Activated T-helper 9 cell treated with anti-CD3 and anti-CD28 coated beads, Interleukin-2, amount 50 U/mL, for 16 hours (primary cell): ENCODE measurements around the gene SUGP1.
"Not testable (repeated sequence)": the region's sequence is repeated elsewhere in the genome, so short reads cannot be mapped to it uniquely, and the experiment has no call there.

ENCODE experiments used
- DNase-seq: peaks from one replicate; pipeline ENCODE4 v3.0.0-alpha.2; 2020; ENCODE audit warnings: low read depth

The SUGP1 gene

DNA sequence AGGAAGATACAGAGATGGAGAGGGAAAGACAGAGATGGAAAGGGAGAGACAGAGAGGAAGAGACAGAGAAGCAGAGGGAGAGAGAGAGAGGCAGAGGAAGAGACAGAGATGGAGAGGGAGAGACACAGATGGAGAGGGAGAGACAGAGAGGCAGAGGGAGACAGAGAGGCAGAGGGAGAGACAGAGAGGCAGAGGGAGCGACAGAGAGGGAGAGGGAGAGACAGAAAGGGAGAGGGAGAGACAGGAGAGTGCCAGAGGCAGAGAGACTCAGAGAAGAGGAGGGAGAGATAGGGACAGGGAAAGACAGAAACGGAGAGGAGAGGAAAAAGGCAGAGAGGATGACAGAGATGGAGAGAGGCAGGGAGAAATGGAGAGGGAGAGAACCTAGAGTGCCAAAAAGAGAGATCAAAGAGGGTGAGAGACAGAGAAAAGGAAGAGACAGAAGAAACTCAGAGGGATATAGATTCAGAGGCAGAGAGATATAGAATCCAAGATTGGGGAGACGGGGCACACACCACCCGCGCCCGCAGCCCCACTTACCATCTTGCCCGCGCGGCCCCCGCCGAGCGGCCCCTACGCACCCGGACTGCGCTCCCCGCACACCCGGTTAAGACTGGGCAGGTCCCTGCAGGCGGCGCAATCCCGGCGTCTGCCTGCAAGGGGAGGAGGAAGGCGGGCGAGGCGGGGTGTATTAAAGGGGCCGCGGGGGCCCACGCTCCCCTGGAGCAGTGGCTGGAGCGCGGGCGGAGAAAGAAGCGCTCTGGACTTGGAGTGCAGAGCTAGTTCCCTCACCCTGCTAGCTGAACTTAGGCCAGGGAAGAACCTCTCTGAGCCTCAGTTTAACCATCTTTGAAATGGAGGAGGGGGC, 57.9 kb downstream of the SUGP1 start:
- DNase-seq: no peak

DNA sequence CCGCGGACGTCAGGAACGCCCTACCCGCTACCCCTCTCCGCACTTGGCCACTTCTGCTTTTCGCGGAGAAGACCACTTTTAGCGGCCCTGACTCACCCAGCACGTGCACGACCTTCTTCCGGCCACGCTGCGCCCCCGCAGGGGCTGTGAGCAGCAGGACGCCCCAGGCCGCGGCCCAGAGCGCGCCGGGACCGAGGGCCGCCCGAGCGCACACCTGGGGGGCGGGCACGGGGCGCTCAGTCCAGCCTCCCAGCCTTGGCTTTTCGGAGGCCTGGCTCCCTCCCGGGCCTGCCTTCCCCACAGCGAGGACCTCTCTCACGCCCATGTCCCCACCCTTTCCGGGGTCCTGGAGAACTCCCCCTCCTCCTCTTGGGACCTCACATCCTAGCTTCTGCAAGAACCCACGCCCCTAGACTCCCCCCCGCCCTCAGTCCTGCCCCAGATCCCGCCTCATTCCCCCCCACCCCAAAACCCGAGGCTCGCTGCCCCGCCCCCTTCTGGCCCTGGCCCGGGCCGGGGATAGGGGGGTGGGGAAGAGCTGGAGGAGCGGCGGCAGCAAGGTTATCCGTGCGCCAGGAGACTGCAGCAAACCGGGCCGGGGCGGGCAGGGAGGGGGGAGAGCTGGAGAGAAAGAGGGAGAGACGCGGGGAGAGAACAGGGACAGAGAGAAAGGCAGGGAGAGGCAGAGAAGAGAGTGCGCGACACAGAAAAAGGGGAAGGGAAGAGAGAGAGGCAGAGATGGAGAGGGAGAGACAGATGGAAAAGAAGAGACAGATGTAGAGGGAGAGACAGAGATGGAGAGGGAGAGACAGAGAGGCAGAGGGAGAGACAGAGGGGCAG, 58.7 kb downstream of the SUGP1 start:
- DNase-seq: no peak

DNA sequence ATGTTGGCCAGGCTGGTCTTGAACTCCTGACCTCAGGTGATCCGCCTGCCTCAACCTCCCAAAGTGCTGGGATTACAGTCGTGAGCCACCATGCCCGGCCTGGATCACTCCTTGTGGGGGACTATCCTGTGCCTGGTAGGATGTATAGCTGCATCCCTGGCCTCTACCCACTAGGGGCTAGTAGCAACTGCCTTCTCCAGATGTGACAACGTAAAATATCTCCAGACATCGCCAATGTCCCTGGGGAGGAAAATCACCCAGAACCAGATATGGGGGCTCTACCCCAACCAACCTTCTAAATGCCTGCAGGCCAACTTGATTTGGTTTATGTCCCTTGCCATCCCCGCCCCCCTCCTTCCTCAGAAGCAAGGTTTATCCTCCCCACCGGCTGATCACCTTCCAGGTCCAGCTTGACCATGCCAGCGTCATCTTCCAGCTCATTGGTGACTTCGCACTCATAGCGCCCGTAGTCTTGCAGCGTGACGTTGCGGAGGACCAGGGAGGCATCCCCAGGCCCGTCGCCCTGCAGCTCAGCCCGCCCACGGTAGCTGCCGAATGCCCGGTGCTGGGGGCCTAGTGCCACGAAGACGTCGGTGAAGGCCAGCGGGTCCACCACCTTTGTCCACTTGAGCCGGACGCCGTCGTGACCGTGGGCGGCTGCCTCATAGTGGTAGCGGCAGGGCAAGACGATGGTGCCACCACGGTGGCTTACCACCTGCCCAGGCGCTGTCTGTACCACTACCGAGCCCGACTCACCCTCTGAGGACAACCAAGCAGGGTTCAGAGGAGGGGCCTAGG, 59.7 kb downstream of the SUGP1 start:
- no peak for DNase-seq

DNA sequence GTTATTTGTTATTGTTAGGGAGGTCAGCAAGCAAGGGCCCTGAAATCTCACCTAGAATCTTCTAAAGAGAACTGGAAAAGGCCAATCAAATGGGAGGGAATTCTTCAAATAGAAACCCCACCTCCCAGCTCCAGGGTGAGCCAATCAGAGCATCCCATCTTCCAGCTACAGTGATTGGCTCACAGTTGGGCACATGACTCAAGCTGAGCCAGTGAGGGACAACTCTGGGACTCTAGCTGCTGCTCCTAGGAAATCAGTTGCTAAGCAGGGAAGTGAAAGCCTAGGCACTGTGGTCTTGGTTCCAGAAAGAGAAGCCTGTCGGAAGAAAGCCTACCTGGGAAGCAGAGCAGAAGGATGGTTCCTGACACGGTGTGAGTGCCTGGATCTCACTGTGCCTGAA, 60.6 kb downstream of the SUGP1 start:
- DNase-seq: no peak

DNA sequence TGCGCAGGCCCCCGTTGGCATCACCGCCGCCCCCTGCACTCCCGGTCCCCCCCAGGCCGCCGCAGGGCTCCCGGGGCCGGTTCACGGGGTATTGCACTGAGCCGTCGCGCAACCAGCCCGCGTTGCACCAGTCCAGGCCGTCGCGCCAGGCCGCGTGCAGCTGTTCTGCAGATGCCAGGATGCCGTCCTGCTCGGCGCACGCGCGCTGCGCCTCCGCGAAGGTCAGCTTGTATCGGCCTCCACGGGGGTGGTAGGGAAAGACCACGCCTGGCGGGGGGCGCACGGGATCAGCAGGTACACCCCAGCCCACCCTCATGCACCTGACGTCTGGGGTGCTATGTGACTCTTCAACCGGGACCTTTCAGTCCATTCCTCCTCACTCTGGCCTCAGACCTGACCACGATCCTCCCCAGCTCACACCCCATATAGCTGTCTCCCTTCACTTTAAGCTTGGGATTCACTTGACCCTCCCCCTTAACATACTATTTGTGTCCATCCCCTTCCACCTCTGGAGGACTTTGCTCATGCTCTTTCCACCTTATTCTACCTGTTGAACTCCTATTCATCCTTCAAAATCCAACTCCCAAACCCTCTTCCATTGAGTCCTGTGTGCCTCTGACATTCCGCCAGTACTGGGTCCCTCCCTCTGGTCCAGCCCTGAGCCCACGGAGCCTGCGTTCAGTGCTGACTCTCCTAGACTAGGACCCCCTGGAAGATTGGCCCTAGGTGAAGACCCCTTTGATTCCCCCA, 61.5 kb downstream of the SUGP1 start:
- no peak for DNase-seq

DNA sequence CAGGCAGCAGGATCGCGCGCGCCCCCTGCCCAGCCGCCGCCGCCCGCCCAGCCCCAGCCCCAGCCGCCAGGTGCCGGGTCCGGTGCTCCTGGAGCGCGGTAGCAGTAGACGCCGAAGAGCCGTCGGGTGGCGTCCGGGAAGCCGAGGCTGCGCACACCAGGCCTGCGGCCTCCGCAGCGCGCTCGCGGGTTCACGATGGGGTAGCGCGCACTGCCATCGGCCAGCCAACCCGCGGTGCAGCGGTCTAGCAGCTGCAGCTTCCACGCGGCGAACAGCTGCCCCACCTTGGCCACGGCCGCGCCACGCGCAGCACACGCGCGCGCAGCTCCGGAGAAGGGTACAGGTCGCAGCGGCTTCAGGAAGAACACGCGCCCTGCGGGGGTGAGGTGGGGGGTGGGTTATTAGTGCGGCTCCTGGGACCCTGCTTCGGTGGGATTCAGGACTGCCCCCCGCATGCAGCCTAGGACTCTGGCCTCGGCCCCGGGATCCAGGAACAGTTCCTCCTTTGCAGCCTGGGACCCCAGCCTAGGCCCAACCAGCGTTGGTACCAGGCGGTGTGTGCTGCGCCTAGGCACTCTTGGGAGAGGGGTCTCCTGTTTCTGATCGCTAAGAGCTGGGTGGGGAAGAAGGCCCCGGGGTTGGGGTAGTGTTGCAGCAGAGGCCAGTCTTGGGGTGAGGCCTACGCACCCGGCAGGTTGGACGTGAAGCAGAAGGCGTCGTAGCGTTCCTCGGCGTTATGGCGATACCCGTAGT, 62.3 kb downstream of the SUGP1 start:
- no peak for DNase-seq

DNA sequence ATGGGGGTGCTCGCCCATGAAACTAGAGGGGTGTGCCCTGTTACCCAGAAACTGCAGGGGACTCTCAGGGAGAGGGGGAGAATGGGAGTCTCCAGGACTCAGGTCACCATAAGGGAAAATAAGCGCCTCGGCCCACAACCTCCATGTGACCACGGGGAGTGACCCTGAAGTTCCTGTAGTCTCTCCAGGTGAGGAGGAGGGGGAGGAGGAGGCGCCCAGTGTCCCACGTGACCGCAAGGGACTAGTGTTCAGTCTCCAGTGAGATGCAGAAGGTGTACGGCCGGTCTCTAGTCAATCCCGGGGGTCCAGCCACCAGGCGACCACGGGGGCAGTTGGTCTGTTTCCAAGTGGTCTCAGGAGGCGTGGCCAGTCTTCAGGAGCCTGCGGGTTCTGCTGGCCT, 63.2 kb downstream of the SUGP1 start:
- DNase-seq: no peak

DNA sequence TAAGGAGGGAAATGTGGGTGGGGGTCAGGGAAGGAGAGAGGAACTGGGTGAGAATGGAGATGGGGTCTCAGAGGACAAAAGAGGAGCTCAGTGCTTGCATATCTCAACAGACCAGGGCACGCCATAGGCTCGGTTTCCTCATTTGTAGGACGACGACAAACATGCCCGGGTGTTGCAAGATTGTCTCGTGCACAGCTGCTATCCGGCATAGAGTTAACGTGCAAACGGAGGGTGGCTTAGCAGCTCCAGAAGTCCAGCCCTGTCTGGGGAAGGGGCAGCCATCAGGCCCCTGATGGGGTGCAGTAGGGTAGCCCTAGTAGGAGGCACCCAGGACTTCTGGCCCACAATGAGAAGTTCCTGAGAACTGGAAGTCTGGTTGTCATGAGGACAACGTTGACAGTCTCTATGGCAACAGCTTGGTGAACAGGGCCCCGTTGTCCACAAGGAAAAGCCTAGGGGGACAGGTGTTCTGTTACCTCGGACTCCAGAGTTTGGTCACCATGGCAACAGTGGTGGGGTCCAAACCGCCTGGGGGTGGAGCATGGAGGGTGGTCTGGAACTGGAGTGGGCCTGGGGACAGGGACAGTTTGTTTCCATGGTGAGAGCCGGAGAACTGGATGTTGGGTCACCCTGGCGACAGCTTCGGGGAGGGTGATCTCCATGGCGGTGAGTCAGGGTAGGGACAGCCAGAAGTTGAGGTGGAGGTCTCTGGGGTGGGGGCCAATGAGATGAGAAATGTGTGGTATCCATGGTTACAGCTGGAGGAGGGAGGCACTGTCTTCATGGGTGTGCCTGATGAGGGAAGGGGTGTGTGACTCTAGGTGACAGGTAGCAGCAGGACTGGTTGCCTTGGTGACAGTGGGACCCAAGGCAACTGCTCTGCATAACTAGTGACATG, 64.0 kb downstream of the SUGP1 start:
- no peak for DNase-seq

DNA sequence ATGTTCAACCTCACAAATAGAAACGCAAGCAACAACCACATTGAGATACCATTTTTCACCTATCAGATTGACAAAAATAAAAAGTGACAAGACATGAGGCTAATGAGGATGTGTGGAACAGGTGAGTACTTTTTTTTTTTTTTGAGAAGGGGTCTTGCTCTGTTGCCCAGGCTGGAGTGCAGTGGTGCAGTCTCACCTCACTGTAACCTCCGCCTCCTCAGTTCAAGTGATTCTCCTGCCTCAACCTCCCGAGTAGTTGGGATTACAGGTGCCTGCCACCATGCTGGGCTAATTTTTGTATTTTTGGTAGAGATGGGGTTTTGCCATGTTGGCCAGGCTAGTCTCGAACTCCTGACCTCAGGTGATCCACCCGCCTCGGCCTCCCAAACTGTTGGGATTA, 66.9 kb downstream of the SUGP1 start:
- not testable (repeated sequence) for DNase-seq

DNA sequence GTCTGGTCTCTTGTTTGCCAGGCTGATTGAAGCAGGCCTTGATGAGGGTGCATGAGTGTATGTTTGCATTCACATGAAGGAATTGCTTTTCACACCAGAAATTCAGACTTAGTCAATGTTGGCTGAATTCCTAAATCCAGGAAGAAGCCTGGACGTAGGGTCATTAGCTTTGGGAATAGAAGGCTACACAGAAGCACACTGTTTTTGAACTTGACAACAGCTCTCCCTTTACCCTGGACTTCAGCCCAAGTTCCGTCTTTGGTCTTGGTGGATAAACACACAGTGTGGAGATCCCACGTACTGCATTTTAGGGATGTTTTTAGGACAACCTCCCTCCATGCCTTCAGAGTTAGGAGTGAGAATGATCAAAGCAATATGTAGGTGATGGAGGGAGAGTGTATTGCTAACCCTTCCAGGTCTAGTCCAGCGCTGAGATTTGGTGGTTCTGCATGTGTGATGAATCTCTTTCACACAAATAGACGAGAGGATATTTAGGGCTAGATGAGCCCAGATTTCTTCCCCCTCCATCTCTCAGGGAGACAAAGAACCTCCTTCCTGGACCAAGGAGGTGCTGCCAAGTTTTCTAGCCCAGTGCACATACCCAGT, 70.0 kb downstream of the SUGP1 start:
- no peak for DNase-seq

DNA sequence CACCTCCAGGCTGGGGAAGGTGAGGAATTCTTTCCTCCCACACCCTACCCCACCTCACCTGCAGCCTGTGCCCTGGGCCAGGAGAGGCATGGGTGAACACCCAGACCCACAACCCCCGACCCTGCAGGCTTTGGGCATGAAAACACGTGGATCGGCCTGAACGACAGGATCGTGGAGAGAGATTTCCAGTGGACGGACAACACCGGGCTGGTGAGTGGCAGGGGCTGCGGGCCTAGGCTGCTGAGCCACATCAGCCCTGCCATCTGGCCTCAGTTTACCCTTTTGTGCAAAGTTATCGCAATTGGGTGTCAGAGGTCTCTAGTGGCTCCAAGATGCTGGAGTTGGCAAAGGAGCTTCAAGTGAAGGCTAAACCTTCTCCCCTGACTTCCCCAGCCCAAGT, 79.8 kb downstream of the SUGP1 start:
- no peak for DNase-seq

DNA sequence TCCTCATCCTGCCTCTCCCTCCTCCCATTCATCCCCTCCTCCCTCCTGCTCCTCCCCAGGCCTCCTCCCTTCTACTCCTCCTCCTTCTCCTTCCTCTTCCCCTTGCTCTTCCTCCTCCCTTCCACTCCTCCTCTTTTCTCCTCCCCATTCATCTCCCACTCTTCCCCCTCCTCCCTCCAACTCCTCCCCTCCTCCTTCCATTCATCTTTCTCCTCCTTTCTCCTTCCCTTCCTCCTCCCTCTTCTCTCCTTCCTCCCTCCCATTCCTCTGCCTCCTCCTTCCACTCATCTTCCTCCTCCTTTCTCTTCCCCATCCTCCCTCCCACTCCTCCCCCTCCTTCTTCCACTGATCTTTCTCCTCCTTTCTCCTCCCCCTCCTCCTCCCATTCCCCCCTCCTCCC, 80.6 kb downstream of the SUGP1 start:
- DNase-seq: no peak

DNA sequence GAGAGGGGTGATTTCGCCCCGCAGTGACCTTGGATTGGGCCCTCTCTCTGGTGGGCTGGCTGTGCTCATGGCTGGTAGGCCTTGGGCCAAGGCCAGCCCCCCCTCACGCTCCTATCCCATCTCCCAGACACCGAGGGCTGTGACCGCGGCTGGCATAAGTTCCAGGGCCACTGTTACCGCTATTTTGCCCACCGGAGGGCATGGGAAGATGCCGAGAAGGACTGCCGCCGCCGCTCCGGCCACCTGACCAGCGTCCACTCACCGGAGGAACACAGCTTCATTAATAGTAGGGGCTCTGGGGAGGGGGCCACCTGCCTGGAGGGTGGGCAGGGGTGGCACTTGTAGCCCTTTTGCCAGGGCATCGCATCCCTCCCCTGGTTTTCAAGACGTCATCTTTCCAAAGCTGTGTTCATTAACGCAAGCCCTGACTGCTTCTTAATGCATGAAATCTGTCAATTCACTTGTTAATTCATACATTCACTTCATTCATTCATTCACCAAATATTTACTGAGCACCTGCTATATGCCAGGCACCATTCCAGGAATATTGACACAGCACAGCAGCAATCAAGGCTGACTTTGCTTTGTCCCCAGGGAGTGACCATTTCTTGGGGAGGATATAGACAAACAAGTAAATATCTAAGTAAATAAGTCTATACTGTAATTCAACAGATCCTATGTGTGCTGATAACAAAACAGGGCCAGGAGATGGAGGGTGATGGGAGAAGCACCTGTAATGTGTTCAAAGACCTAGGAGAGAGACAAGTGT, 82.0 kb downstream of the SUGP1 start:
- no peak for DNase-seq

DNA sequence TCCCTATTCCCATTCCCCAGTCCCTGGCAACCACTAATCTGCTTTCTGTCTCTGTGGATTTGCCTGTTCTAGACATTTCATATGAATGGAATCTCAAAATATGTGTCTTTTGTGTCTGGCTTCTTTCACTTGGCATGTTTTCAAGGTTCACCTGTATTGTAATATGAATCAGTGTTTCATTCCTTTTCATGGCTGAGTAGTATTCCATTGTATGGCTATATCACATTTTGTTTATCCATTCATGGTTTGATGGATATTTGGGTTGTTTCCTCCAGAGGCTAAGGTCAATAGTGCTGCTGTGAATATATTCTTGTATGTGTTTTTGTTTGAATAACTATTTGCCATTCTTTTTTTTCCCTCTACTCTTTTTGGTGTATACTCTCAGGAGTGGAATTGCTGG, 84.1 kb downstream of the SUGP1 start:
- no peak for DNase-seq

DNA sequence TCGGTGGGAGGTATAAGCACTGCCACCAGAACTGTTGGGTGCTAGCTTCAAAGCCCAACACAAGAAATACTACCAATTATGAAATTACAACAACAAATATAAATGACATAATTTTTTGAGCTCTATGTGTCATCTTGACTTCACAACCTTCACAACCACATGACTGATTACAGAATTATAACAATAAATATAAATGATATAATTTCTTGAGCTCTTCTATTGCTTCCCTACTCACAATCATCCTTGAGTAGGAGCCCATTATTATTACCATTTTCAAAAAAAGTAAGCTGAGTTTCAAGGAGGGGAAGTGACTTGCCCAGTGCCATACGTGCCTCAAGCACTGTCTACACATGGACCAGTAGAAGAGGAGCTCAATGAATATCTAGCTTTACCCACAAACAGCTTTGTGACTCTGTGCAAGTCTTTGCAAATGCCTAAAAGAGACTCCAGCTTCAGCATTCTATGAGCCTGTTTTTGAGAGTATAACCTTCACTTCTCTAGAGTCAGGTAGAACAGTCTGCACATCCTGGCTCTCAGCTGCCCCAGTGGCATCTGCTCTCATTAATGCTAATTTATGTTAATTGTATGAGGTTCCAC, 86.0 kb downstream of the SUGP1 start:
- no peak for DNase-seq

DNA sequence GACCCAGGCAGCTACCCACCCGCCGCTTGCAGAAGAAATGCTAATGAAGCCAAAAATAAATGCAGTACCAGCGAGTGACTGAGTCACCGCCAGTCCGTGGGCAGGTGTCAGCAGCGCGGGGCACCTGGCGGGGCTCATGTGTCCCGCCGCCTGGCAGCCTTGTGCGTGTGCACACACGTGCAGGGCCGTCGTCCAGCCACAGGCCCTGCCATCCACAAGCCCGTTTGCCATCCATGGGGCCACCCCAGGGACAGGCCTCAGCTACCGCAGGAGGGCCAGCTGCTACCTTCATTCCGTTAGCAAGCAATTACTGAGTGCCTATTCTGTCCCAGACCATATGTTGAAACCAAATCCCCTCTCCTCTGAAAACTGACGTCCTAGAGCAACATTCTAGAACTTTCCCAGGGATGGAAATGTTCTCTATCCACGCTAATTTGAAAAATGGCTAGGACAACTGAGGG, 88.0 kb downstream of the SUGP1 start:
- no peak for DNase-seq

DNA sequence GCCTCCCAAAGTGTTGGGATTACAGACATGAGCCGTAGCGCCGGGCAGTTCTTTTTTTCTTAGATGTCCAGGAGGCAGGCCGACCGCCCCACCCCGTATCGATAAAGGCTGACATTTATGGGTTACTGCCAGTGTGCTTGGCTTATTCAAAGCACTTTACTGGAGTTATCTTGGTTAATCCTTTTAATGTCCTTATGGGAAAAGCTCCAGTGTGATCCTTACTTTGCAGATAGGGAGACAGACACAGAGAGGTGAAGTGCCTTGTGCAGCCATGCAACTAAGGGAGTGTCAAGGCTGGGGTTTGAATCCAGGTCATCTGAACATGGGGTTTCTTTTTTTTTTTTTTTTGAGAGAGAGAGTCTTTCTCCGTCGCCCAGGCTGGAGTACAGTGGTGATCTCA, 89.3 kb downstream of the SUGP1 start:
- no peak for DNase-seq

DNA sequence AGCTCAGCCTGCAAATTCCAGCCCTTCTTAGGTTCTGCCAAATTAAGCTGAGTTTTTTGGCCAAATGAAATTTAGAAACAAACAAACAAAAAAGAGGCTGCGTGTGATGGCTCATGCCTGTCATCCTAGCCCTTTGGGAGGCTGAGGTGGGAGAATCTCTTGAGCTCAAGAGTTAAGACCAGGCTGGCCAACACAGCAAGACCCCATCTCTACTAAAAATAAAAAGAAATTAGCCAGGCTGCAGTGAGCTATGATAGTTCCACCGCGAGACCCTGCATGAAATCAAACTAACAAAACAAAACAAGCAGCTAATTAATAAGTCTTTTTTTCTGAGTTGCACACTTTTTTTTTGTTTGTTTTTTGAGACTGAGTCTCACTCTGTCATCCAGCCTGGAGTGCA, 90.6 kb downstream of the SUGP1 start:
- no peak for DNase-seq
